GM23338 (cell line): ENCODE measurements around the gene GAA. TPM values are rescaled to one million over a fixed set of nuclear protein-coding genes. Genes with fewer than 3 reads are reported as not detected.

ENCODE experiments used
- ATAC-seq: fragments of 200-7000 bp; cut with Tn5 transposase; 3 replicates; pipeline ENCODE4 v1.9.1; 2020
- DNase-seq: peaks from one replicate; pipeline ENCODE4 v3.0.0-alpha.2; 2015; ENCODE audit warnings: low spot score
- H2AFZ ChIP-seq: fragments of 200-600 bp; sonication (generic); 2 replicates; pipeline ENCODE4 v1.8.0; 2016; ENCODE audit warnings: antibody characterized with exemption, mild to moderate bottlenecking, moderate library complexity
- H3F3A ChIP-seq: fragments of 200-600 bp; sonication (generic); replicated peaks from 2 replicates; pipeline ENCODE4 v1.8.0; 2017; ENCODE audit warnings: antibody characterized with exemption, mixed run types, low read depth
- H3K27ac ChIP-seq: fragments of 200-600 bp; sonication (generic); 2 replicates; pipeline ENCODE4 v1.6.1; 2016; ENCODE audit warnings: low read depth
- H3K27me3 ChIP-seq: fragments of 200-600 bp; sonication (generic); 2 replicates; pipeline ENCODE4 v1.8.0; 2016; ENCODE audit warnings: mild to moderate bottlenecking, mixed run types, moderate library complexity; ENCODE audit not compliant: insufficient read depth
- H3K36me3 ChIP-seq: fragments of 200-600 bp; sonication (generic); 2 replicates; pipeline ENCODE4 v1.8.0; 2016; ENCODE audit warnings: mild to moderate bottlenecking; ENCODE audit not compliant: insufficient read depth
- H3K4me1 ChIP-seq: fragments of 200-600 bp; sonication (generic); 2 replicates; pipeline ENCODE4 v1.8.0; 2016; ENCODE audit warnings: mild to moderate bottlenecking, moderate library complexity; ENCODE audit not compliant: insufficient read depth
- H3K4me2 ChIP-seq: fragments of 200-600 bp; sonication (generic); 2 replicates; pipeline ENCODE4 v1.7.1; 2017; ENCODE audit warnings: mixed run types
- H3K4me3 ChIP-seq: fragments of 200-600 bp; sonication (generic); 2 replicates; pipeline ENCODE4 v1.6.1; 2016; ENCODE audit warnings: mixed run types
- H3K79me2 ChIP-seq: fragments of 200-600 bp; sonication (generic); replicated peaks from 2 replicates; pipeline ENCODE4 v1.8.0; 2017; ENCODE audit warnings: mild to moderate bottlenecking; ENCODE audit not compliant: insufficient read depth
- H3K9me2 ChIP-seq: fragments of 200-600 bp; sonication (generic); 2 replicates; pipeline ENCODE4 v1.8.0; 2017; ENCODE audit not compliant: insufficient read depth
- H4K20me1 ChIP-seq: fragments of 200-600 bp; sonication (generic); replicated peaks from 2 replicates; pipeline ENCODE4 v1.8.0; 2017; ENCODE audit warnings: mild to moderate bottlenecking; ENCODE audit not compliant: insufficient read depth
- H3K27ac Mint-ChIP-seq: 2 replicates; pipeline ENCODE4 v1.8.0; 2020; ENCODE audit warnings: inconsistent platforms, mild to moderate bottlenecking, moderate library complexity, mixed read lengths
- H3K27me3 Mint-ChIP-seq: 3 replicates; pipeline ENCODE4 v1.8.0; 2022; ENCODE audit warnings: low read depth, mild to moderate bottlenecking, moderate library complexity, mixed read lengths, inconsistent platforms; ENCODE audit not compliant: insufficient read depth, poor library complexity
- H3K36me3 Mint-ChIP-seq: 3 replicates; pipeline ENCODE4 v1.8.0; 2021; ENCODE audit warnings: low read depth, mild to moderate bottlenecking, inconsistent platforms, moderate library complexity, mixed read lengths
- H3K4me1 Mint-ChIP-seq: 3 replicates; pipeline ENCODE4 v1.8.0; 2020; ENCODE audit warnings: mild to moderate bottlenecking, inconsistent platforms, mixed read lengths
- H3K4me3 Mint-ChIP-seq: 3 replicates; pipeline ENCODE4 v1.8.0; 2021; ENCODE audit warnings: moderate library complexity, mild to moderate bottlenecking, inconsistent platforms, mixed read lengths
- H3K9me3 Mint-ChIP-seq: 3 replicates; pipeline ENCODE4 v1.8.0; 2020; ENCODE audit warnings: moderate library complexity, mild to moderate bottlenecking, inconsistent platforms, mixed read lengths
- CREB1 ChIP-seq: fragments of 250-450 bp; sonication (Bioruptor Pico); IDR thresholded peaks from 2 replicates; pipeline ENCODE4 v1.5.0; 2020; ENCODE audit warnings: low read depth, mild to moderate bottlenecking, moderate library complexity
- EZH2 ChIP-seq: fragments of 200-600 bp; sonication (generic); IDR thresholded peaks from one replicate; pipeline ENCODE4 v1.8.0; 2017; ENCODE audit warnings: antibody characterized with exemption, mild to moderate bottlenecking, low read depth; ENCODE audit not compliant: unreplicated experiment
- EZH2phosphoT487 ChIP-seq: fragments of 200-600 bp; sonication (generic); IDR thresholded peaks from one replicate; pipeline ENCODE4 v1.8.1; 2018; ENCODE audit warnings: antibody characterized with exemption; ENCODE audit not compliant: unreplicated experiment
- JUNB ChIP-seq: IDR thresholded peaks from one replicate; pipeline ENCODE4 v1.6.1; 2016; ENCODE audit warnings: antibody characterized with exemption; ENCODE audit not compliant: unreplicated experiment
- NANOG ChIP-seq: IDR thresholded peaks from 2 replicates; pipeline ENCODE4 v1.6.1; 2016; ENCODE audit warnings: antibody characterized with exemption, borderline replicate concordance
- POLR2AphosphoS5 ChIP-seq: IDR thresholded peaks from 2 replicates; pipeline ENCODE4 v1.6.1; 2016; ENCODE audit warnings: antibody characterized with exemption, low read depth
- STAT1 ChIP-seq: IDR thresholded peaks from one replicate; pipeline ENCODE4 v1.6.1; 2016; ENCODE audit warnings: antibody characterized with exemption; ENCODE audit not compliant: unreplicated experiment
- ZNF114 ChIP-seq: fragments of 250-450 bp; sonication (Bioruptor Pico); IDR thresholded peaks from 2 replicates; pipeline ENCODE4 v1.5.0; 2020; ENCODE audit warnings: mild to moderate bottlenecking, moderate library complexity
- ZNF331 ChIP-seq: fragments of 250-450 bp; sonication (Bioruptor Pico); IDR thresholded peaks from 2 replicates; pipeline ENCODE4 v1.5.0; 2020; ENCODE audit warnings: low read depth, mild to moderate bottlenecking, moderate library complexity
- polyA plus RNA-seq: library from polyadenylated mRNA; unstranded; fragments of >200 nt; fragmentation: Nextera tagmentation; extraction: Ambion mirVana; gene quantifications from 2 replicates; pipeline ENCODE4 v1.2.1, GENCODE V29; 2016
- total RNA-seq: library from RNA; depleted of rRNA; stranded (reverse); fragments of >200 nt; shearing (Covaris generic); gene quantifications from 2 replicates; pipeline ENCODE4 v1.2.3, GENCODE V29; 2014
- TF ChIP-seq, protein P1 (sequence below): IDR thresholded peaks from 2 replicates; pipeline ENCODE4 v1.6.1; 2016; ENCODE audit warnings: antibody characterized with exemption
- TF ChIP-seq, protein P2 (sequence below): fragments of 250-450 bp; sonication (Bioruptor Pico); IDR thresholded peaks from 2 replicates; pipeline ENCODE4 v1.5.0; 2020; ENCODE audit warnings: mild to moderate bottlenecking, moderate library complexity
- TF ChIP-seq, protein P3 (sequence below): IDR thresholded peaks from one replicate; pipeline ENCODE4 v1.6.1; 2018; ENCODE audit warnings: antibody characterized with exemption; ENCODE audit not compliant: unreplicated experiment
- TF ChIP-seq, protein P4 (sequence below), 2 experiments: fragments of 200-600 bp in 1 of 2; sonication (generic) in 1 of 2; conservative IDR thresholded peaks; 2 replicates each; pipeline versions ENCODE4 v1.5.1 to v1.6.1; 2016 to 2017; ENCODE audit warnings: antibody characterized with exemption in 2 of 2, low read depth in 2 of 2, mild to moderate bottlenecking in 2 of 2, moderate library complexity in 1 of 2

GAA gene
- total and polyA plus RNA-seq, 2 experiments from 2014 or later, result 72.5 to 98.1 TPM

DNA sequence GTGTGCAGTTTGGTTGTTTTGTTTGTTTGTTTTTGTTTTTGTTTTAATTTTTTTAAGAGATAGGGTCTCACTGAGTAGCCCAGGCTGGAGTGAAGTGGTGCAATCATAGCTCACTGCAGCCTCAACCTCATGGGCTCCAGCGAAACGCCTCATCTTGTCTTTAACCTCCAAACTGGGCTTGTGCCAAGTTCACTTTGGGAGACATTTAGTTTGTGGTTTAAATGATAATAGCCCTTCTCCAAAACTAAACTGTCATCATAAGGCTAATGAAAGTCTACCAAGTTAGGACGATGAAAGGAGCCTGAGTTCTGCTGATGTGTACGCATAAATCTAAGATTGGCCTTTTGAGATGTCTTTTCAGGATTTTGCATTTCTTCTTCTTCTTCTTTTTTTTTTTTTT is 62.0 kb downstream of the GAA start:
- Histone ChIP-seq H4K20me1 (no peaks in the 10 kb centered on the region), H3K79me2 (no peaks in the 10 kb centered on the region), H3K27me3 (no peaks in the 10 kb centered on the region), H3K9me2 (no peaks in the 10 kb centered on the region), H2AFZ (no peak overlapping the region), H3K27ac (no peak overlapping the region), H3K4me3 (no peak overlapping the region), H3K4me1 (peaks cover 27% of the 10 kb centered on the region), H3K36me3 (no peaks in the 10 kb centered on the region), H3K4me2 (no peak overlapping the region), H3F3A (peaks cover 12% of the 10 kb centered on the region; the same call in 1 of the 2 replicates)
- DNase-seq (no peak), ATAC-seq (no peak)
- H3K27me3 Mint-ChIP-seq, result peaks cover 23% of the 10 kb centered on the region
- H3K4me1 Mint-ChIP-seq, result peaks cover 30% of the 10 kb centered on the region
- H3K9me3 Mint-ChIP-seq, result no peaks in the 10 kb centered on the region; the same call in 2 of the 3 replicates
- H3K27ac Mint-ChIP-seq, result no peak overlapping the region
- H3K4me3 Mint-ChIP-seq, result no peak overlapping the region
- H3K36me3 Mint-ChIP-seq, result no peaks in the 10 kb centered on the region
- no peak for TF ChIP-seq NANOG
- TF ChIP-seq ZNF331 (CRISPR knock-in tag), result no peak
- TF ChIP-seq, protein P1, sequence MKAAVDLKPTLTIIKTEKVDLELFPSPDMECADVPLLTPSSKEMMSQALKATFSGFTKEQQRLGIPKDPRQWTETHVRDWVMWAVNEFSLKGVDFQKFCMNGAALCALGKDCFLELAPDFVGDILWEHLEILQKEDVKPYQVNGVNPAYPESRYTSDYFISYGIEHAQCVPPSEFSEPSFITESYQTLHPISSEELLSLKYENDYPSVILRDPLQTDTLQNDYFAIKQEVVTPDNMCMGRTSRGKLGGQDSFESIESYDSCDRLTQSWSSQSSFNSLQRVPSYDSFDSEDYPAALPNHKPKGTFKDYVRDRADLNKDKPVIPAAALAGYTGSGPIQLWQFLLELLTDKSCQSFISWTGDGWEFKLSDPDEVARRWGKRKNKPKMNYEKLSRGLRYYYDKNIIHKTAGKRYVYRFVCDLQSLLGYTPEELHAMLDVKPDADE, result no peak
- no peak for TF ChIP-seq STAT1
- TF ChIP-seq, protein P2, sequence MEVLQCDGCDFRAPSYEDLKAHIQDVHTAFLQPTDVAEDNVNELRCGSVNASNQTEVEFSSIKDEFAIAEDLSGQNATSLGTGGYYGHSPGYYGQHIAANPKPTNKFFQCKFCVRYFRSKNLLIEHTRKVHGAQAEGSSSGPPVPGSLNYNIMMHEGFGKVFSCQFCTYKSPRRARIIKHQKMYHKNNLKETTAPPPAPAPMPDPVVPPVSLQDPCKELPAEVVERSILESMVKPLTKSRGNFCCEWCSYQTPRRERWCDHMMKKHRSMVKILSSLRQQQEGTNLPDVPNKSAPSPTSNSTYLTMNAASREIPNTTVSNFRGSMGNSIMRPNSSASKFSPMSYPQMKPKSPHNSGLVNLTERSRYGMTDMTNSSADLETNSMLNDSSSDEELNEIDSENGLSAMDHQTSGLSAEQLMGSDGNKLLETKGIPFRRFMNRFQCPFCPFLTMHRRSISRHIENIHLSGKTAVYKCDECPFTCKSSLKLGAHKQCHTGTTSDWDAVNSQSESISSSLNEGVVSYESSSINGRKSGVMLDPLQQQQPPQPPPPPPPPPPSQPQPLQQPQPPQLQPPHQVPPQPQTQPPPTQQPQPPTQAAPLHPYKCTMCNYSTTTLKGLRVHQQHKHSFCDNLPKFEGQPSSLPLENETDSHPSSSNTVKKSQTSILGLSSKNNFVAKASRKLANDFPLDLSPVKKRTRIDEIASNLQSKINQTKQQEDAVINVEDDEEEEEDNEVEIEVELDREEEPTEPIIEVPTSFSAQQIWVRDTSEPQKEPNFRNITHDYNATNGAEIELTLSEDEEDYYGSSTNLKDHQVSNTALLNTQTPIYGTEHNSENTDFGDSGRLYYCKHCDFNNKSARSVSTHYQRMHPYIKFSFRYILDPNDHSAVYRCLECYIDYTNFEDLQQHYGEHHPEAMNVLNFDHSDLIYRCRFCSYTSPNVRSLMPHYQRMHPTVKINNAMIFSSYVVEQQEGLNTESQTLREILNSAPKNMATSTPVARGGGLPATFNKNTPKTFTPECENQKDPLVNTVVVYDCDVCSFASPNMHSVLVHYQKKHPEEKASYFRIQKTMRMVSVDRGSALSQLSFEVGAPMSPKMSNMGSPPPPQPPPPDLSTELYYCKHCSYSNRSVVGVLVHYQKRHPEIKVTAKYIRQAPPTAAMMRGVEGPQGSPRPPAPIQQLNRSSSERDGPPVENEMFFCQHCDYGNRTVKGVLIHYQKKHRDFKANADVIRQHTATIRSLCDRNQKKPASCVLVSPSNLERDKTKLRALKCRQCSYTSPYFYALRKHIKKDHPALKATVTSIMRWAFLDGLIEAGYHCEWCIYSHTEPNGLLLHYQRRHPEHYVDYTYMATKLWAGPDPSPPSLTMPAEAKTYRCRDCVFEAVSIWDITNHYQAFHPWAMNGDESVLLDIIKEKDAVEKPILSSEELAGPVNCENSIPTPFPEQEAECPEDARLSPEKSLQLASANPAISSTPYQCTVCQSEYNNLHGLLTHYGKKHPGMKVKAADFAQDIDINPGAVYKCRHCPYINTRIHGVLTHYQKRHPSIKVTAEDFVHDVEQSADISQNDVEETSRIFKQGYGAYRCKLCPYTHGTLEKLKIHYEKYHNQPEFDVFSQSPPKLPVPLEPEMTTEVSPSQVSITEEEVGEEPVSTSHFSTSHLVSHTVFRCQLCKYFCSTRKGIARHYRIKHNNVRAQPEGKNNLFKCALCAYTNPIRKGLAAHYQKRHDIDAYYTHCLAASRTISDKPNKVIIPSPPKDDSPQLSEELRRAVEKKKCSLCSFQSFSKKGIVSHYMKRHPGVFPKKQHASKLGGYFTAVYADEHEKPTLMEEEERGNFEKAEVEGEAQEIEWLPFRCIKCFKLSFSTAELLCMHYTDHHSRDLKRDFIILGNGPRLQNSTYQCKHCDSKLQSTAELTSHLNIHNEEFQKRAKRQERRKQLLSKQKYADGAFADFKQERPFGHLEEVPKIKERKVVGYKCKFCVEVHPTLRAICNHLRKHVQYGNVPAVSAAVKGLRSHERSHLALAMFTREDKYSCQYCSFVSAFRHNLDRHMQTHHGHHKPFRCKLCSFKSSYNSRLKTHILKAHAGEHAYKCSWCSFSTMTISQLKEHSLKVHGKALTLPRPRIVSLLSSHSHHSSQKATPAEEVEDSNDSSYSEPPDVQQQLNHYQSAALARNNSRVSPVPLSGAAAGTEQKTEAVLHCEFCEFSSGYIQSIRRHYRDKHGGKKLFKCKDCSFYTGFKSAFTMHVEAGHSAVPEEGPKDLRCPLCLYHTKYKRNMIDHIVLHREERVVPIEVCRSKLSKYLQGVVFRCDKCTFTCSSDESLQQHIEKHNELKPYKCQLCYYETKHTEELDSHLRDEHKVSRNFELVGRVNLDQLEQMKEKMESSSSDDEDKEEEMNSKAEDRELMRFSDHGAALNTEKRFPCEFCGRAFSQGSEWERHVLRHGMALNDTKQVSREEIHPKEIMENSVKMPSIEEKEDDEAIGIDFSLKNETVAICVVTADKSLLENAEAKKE (CRISPR knock-in tag), result no peak
- no peak for TF ChIP-seq ZNF114
- TF ChIP-seq EZH2, result no peak
- TF ChIP-seq CREB1 (CRISPR knock-in tag), result no peak
- TF ChIP-seq JUNB, result no peak
- TF ChIP-seq, protein P3, sequence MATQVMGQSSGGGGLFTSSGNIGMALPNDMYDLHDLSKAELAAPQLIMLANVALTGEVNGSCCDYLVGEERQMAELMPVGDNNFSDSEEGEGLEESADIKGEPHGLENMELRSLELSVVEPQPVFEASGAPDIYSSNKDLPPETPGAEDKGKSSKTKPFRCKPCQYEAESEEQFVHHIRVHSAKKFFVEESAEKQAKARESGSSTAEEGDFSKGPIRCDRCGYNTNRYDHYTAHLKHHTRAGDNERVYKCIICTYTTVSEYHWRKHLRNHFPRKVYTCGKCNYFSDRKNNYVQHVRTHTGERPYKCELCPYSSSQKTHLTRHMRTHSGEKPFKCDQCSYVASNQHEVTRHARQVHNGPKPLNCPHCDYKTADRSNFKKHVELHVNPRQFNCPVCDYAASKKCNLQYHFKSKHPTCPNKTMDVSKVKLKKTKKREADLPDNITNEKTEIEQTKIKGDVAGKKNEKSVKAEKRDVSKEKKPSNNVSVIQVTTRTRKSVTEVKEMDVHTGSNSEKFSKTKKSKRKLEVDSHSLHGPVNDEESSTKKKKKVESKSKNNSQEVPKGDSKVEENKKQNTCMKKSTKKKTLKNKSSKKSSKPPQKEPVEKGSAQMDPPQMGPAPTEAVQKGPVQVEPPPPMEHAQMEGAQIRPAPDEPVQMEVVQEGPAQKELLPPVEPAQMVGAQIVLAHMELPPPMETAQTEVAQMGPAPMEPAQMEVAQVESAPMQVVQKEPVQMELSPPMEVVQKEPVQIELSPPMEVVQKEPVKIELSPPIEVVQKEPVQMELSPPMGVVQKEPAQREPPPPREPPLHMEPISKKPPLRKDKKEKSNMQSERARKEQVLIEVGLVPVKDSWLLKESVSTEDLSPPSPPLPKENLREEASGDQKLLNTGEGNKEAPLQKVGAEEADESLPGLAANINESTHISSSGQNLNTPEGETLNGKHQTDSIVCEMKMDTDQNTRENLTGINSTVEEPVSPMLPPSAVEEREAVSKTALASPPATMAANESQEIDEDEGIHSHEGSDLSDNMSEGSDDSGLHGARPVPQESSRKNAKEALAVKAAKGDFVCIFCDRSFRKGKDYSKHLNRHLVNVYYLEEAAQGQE, result no peak
- no peak for TF ChIP-seq POLR2AphosphoS5
- TF ChIP-seq, protein P4, sequence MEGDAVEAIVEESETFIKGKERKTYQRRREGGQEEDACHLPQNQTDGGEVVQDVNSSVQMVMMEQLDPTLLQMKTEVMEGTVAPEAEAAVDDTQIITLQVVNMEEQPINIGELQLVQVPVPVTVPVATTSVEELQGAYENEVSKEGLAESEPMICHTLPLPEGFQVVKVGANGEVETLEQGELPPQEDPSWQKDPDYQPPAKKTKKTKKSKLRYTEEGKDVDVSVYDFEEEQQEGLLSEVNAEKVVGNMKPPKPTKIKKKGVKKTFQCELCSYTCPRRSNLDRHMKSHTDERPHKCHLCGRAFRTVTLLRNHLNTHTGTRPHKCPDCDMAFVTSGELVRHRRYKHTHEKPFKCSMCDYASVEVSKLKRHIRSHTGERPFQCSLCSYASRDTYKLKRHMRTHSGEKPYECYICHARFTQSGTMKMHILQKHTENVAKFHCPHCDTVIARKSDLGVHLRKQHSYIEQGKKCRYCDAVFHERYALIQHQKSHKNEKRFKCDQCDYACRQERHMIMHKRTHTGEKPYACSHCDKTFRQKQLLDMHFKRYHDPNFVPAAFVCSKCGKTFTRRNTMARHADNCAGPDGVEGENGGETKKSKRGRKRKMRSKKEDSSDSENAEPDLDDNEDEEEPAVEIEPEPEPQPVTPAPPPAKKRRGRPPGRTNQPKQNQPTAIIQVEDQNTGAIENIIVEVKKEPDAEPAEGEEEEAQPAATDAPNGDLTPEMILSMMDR (conservative IDR thresholded peaks at IDR 0.05; ENCODE audit: low read depth in 2 of 2), result no peak
- TF ChIP-seq EZH2phosphoT487, result no peak
